GM12892 (cell line): ENCODE data around the gene CD3E.

Experiments used
- POLR2A ChIP-seq: IDR thresholded peaks from 2 replicates; pipeline ENCODE4 v1.6.1; 2011; ENCODE audit warnings: low read depth, low read length, control low read depth
- POLR2AphosphoS5 ChIP-seq: IDR thresholded peaks from 2 replicates; pipeline ENCODE4 v1.6.1; 2011; ENCODE audit warnings: low read depth, low read length, control low read depth

DNA sequence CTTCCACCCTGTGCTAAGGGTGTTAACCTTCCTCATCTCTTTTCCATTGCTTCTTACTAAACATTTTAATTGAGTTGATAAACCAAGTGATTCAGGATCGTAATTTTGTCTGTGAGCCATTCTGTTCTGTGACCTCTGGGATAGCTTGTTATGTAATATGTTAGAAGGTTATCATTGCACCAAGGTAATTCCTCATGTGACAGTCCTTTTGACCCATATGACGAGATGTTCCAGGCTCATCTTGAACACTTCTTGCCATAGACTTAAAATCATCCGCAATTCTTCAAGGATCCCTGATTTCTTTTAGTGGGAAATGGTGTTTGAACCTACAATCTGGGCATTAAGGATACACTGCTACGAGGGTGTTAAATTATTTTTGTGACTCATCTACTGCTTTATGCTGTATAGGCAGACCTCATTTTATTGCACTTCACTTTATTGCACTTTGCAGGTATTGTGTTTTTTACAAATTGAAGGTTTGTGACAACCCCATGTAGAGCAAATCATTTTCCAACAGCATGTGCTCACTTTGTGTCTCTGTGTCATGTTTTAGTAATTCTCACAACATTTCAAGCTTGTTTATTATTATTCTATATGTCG, 21.4 kb upstream of the CD3E start:
- no peak for TF ChIP-seq POLR2A
- no peak for TF ChIP-seq POLR2AphosphoS5
